Stimulated activated CD4-positive, alpha-beta T cell treated with anti-CD3 and anti-CD28 coated beads, Interleukin-15, amount 100 ng/mL, for 48 hours (primary cell): Measurements from ENCODE around the gene CFAP61.
"Not testable (repeated sequence)": the region's sequence is repeated elsewhere in the genome, so short reads cannot be mapped to it uniquely, and the experiment has no call there.

Experiments used
- DNase-seq, 2 donors: peaks; one replicate each; pipeline ENCODE4 v3.0.0-alpha.2; 2020; ENCODE audit warnings: low read depth in 2 of 2

Gene CFAP61

GRCh38 chr20:20322912-20323311 lies 270.6 kb downstream of the CFAP61 start:
- DNase-seq = no peak

DNA sequence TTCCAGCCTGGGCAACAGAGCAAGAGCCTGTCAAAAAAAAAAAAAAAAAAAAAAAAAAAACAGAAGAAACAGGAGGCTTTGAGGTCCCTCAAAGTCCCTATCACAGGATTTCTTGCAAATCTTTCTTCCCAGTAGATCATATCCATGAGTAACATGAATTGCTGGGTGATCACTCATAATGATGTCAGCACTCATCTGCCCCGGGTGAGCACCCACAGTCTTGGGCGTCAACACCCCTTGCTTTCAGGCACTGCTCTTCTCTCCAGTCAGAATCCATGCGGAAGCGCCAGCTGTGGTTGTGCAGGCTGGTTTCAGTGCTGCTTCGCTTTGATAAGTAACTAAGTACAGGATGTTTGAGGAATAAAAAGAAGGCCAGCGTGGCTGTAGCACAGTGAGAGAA lies 275.4 kb downstream of the CFAP61 start:
- DNase-seq = no peak

DNA sequence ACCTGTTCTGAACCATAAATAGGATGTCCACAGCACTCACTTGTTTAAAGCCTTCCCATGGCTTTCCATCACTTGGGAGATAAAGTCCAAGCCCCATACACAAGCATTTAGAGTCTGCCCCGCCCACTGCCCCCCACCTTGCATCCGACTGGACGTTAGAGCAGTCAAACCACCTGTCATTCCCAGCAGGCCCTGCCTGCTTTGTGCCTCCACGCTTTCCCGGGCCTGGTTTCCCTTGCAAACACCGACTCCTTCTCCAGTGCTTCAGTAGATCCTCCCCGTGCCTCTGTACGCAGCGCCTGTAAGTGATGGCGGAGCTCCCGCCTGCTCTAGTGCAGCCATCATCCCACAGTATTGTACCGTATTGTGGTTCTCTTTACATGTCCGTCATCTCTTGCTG lies 277.2 kb downstream of the CFAP61 start:
- DNase-seq = no peak

DNA sequence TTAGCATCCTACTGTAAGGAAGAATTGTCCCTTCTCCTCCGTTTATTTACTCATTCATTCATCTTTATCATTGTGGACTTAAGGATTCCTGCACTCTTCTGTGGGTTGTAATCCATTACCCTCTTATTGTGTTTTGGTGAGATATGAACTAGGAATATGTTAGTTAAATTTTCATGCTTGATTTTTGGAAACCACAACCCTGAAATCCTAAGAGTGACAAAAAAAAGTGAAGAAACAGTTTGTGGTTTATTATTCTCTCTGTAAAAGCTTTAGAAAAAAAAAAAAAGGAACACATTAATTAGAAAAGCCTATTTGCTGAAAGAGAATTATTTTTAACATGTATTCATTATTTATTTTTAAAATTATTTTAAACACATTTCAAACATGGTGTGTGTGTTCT lies 278.8 kb downstream of the CFAP61 start:
- no peak for DNase-seq

DNA sequence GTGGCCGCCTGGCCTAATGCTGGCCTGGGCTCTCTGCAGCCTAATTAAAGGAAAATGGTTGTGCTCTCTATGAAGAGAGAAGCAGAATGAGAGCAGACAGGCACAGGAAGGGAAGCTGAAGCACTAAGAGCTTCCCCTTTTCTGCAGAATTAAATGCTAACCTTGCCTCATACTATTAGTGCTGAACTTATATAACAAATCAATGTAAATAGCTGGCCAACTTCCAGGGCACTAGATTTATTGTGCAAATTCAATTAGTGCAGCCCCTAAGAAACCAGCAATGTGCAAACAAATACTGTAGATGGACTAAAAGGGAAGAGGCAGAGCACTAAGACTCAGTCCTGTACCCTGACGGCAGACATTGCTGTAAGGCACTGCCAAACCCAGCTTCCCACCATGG lies 279.5 kb downstream of the CFAP61 start:
- no peak for DNase-seq

- DNase-seq = no peak
Measured at GRCh38 chr20:20333866-20334265, 281.5 kb downstream of the CFAP61 start.

- DNase-seq = no peak
Measured at GRCh38 chr20:20334489-20334888, 282.2 kb downstream of the CFAP61 start.

DNA sequence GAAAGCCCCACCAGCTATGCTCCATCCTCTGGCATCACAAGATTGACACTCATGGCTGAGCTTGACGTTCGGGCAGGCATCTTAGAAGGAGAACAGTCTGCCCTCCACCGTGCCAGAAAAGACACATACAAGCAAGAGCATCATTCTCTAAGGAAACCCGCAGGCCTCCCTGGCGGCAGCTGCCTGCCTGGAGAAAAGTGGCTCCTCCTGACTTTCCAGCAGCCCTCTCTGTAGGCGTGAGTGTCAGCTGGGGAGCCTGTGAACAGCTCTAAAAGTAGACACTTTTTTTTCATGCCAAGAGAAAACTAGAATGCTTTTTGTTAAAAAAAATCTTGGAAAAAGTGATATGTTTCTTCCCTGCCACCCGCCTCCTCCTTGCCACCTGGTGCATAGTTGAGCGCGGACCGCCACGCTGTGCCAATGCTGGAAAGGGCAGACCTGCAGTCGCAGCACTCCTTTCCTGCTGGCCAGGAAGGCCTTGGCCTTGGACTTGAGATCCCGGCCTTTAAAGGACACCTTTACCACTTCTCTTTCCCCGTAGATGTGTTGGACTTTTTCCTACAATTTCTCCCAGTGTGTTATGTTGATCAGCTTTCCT lies 285.9 kb downstream of the CFAP61 start:
- no peak for DNase-seq

DNA sequence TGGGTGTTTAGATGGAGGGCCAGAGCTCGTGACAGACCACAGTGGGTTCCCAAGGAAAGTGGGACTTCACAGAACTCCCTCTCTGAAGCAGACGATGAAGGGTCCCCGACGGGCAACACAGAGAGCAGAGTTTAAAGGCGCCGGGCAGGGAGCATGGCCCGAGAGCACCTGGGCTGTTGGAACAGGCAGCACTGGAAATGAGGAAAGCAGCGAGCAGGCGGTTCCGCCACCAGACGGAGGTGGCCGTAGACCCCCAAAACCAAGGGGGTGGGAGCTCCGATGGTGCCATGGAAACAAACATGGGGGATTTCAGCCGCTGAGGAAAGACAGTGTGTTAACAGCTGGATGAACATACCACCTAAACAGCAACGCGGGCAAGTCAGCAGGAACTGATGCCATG lies 288.1 kb downstream of the CFAP61 start:
- no peak for DNase-seq

DNA sequence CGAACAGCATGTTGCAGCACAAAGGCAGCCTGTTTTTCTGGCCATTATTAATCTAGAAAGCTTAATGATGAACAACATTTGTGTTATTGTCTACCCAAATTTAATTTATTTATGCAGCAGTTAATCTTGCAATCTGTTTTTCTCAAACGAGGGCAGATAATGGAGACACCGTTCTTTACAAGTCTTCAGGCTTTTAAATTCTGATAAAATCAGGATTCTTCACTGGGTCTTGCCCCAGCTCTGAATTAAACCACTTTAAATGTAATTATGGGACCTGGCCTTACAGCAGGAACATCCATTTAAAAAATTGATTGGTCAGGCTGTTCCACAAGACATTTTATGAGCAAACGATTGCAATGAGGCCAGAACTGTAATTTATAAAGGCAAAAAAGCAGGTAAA lies 289.0 kb downstream of the CFAP61 start:
- DNase-seq = no peak

DNA sequence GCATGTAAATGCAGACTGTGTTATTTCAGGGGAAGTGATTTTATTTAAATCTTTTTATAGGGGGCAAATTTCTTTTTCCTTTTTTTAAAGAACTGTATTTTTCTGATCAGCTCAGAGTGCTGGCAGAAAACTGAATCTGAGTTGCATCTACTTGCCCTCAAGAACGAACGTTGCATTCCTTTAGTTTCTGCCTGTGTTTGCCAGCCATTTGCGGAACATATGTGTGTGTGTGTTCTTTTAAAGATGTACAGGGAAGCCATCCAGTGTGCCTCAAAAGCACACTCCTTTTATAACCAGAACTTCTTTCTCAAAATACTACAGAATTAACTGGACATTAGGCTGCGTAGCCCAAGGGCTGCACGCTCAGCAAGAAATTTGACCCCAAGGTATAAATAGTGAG lies 289.7 kb downstream of the CFAP61 start:
- DNase-seq = no peak

DNA sequence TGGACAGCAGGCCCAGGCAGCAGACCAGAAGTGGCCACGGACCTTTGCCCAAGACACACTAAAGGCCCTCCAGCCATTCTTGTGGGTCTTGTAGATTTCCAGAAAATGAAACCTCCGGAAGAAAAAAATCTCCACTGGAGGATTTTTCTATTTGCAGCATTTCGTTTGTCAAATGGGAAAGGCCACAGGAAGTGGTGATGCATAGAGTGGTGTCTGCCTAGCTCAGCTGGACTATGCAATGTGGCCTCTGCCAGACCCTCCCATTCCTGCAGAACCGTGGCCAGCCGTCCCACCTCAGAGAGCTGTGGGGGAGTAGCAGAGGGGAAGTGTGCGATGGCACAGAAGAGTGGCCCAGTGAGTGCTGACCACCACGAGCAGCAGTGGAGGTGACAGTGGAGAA lies 291.6 kb downstream of the CFAP61 start:
- DNase-seq = no peak

DNA sequence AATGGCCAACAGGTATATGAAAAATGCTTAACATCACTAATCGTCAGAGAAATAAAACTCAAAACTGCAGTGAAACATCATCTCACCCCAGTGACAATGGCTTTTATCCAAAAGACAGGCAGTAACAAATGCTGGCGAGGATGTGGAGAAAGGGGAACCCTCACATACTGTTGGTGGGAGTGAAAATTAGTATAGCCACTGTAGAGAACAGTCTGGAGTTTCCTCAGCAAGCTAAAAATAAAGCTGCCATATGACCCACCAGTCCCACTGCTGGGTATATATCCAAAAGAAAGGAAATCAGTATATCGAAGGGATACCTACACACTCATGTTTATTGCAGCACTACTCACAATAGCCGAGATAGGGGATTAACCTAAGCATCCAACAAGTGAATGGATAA lies 292.1 kb downstream of the CFAP61 start:
- DNase-seq = no peak

DNA sequence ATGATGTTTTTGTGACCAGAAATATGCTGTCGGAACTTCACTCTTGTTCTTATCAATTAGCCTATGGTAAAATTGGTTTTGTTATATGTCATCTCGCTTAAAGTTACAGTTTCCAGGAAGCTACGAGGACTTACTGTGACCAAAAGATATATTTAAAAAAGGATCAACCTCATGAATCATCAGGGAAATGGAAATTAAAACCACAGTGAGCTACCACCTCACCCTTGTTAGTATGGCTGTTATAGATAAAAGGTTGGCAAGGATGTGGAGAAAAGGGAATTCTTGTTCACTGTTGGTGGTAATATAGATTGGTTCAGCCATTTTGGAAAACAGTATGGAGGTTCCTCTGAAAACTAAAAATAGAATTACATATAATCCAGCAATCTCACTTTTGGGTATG lies 301.2 kb downstream of the CFAP61 start:
- DNase-seq = no peak

DNA sequence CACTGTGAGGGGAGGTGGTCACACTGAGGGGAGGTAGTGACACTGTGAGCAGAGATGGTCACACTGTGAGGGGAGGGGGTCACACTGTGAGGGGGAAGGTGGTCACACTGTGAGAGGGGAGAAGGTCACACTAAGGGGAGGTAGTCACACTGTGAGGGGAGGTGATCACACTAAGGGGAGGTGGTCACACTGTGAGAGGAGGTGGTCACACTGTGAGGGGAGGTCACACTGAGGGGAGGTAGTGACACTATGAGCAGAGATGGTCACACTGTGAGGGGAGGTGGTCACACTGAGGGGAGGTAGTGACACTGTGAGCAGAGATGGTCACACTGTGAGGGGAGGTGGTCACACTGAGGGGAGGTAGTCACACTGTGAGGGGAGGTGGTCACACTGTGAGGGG lies 303.2 kb downstream of the CFAP61 start:
- DNase-seq = not testable (repeated sequence)

DNA sequence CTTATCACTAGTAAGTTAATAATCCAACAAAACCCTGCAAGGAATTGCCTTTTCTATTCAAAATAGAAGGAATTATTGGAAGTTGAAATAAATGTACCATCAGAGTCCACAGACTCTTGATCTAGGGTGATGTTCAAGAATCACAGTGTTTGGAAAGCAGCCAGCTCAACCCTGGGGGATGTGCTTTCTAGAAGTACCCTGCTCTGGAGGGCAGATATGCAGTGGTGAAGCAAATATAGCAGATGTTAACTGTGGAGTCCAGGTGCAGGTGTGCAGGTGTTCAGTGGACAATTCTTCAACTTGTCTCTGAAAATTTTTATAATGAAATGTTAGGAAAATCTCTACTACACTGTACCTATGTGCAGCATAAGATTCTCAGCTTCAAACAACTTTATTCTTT lies 306.5 kb downstream of the CFAP61 start:
- DNase-seq = no peak

DNA sequence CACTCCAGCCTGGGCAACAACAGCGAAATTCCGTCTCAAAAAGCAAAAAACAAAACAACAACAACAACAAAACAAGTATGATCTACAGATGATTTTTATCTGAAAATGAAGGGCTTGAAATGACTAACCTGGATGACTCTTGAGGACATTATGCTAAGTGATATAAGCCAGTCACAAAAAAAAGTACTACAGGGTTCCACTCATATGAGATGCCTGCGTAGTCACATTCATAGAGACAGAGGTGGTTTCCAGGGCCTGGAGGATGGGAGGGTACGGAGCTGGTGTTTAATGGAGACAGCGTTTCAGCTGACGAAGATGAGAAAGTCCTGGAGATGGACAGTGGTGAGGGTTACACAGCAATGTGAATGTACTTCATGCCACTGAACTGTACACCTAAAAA lies 307.3 kb downstream of the CFAP61 start:
- no peak for DNase-seq

GRCh38 chr20:20360464-20360863 lies 308.1 kb downstream of the CFAP61 start:
- peak in 1 of 2 donors; percentile 16 for DNase-seq

DNA sequence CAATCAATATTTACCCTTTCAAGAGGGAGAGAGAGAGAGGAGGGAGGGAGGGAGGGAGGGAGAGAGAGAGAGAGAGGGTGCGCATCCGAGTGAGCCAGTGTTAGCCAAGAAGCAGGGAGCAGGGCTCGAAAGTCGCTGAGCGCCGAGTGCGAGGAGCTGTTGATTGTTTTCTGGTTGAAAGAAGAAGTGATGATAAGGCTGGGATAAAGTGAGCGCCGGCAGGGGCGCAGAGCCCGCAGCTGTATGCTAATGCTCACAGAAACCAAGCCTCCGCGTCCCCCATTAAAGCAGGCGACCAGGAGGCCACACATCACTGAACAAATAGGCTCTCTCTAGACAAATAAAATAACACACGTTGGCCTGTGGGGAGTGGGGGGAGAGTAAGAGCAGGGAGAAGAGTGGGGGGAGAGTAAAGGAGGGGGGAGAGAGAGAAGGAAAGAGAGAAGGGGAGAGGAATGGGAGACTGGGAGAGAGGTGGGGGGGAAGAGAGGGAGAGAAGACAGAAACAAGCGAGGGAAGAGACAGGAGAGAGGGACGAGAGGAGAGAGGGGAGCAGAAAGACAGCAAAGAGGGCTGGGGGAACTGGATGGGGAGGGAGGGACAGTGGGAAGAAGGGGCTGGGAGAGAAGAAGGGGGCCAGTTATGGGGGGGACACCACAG lies 310.6 kb downstream of the CFAP61 start:
- DNase-seq = no peak

- DNase-seq = no peak
Measured at GRCh38 chr20:20363434-20363798, 311.1 kb downstream of the CFAP61 start.

GRCh38 chr20:20363799-20364592 lies 311.7 kb downstream of the CFAP61 start:
- no peak for DNase-seq

- no peak for DNase-seq
Measured at GRCh38 chr20:20364593-20365479, 312.5 kb downstream of the CFAP61 start.
